Measurements from ENCODE around the gene VIT.

The VIT gene, protein sequence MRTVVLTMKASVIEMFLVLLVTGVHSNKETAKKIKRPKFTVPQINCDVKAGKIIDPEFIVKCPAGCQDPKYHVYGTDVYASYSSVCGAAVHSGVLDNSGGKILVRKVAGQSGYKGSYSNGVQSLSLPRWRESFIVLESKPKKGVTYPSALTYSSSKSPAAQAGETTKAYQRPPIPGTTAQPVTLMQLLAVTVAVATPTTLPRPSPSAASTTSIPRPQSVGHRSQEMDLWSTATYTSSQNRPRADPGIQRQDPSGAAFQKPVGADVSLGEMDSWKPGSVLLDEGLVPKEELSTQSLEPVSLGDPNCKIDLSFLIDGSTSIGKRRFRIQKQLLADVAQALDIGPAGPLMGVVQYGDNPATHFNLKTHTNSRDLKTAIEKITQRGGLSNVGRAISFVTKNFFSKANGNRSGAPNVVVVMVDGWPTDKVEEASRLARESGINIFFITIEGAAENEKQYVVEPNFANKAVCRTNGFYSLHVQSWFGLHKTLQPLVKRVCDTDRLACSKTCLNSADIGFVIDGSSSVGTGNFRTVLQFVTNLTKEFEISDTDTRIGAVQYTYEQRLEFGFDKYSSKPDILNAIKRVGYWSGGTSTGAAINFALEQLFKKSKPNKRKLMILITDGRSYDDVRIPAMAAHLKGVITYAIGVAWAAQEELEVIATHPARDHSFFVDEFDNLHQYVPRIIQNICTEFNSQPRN

DNA sequence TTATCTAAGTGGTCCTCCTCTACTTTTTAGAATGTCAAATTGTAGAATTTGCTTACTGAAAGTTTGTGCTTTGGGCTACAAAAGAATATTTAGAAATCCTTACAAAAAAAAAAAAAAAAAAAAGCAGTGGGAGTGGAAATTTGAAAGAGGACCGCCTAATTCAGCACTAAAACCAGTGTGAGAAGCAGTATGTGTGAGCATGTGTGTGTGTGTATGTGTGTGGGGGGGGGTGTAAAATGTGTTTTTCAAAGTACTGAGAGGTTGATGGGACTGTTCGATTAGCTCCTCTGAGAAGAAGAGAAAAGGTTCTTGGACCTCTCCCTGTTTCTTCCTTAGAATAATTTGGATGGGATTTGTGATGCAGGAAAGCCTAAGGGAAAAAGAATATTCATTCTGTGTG, at the start of gene VIT:
VIT (plus strand) TSS at position 175 of the 400 bp plus-strand sequence. CDS start 19,664 bp downstream, outside the sequence.
- DNase-seq (ENCODE audit: extremely low read depth, low read depth) = peak; percentile 46
- TF ChIP-seq, protein P1, sequence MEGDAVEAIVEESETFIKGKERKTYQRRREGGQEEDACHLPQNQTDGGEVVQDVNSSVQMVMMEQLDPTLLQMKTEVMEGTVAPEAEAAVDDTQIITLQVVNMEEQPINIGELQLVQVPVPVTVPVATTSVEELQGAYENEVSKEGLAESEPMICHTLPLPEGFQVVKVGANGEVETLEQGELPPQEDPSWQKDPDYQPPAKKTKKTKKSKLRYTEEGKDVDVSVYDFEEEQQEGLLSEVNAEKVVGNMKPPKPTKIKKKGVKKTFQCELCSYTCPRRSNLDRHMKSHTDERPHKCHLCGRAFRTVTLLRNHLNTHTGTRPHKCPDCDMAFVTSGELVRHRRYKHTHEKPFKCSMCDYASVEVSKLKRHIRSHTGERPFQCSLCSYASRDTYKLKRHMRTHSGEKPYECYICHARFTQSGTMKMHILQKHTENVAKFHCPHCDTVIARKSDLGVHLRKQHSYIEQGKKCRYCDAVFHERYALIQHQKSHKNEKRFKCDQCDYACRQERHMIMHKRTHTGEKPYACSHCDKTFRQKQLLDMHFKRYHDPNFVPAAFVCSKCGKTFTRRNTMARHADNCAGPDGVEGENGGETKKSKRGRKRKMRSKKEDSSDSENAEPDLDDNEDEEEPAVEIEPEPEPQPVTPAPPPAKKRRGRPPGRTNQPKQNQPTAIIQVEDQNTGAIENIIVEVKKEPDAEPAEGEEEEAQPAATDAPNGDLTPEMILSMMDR (IDR thresholded peaks at IDR 0.05; ENCODE audit: low read depth, low read length) = no peak

DNA sequence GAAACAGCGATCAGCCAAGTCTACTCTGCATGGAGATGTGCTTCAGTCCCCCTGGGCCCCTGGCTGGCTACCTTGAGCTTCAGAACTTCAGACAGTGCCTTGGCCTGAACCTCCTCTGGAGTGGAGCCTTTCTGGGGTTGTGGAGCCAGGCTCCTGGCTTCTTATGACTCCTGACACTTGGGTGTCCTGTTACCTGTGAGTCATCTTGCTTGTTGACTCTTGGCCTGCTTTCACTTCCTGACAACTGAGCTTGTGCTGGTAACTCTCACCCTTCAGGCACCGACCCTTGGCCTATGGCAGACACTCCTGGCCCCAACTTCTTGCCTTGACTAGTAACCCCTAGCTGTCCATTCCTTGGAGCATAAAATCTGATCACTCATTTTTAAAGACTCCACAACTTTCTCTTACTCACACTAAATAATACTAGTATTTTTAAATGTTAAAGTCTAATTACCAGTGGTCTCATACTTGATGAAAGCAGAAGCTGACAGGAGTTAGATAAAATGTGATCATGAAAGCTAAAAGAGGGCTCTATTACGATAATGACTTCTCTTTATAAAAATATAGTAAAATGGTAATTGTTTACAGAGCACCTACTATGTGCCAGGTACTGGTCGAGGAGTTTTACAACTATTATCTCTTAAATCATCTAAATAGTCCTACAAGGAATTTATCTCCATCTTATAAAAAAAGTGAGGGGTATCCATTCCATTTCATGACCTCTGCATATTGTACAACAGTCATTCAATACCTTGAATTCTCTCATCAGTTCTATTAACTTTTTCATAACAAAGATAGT, 46.3 kb upstream of the VIT start:
- DNase-seq (ENCODE audit: extremely low read depth, low read depth) = peak; percentile 24
- TF ChIP-seq, protein P1 (IDR thresholded peaks at IDR 0.05; ENCODE audit: low read depth, low read length) = no peak

DNA sequence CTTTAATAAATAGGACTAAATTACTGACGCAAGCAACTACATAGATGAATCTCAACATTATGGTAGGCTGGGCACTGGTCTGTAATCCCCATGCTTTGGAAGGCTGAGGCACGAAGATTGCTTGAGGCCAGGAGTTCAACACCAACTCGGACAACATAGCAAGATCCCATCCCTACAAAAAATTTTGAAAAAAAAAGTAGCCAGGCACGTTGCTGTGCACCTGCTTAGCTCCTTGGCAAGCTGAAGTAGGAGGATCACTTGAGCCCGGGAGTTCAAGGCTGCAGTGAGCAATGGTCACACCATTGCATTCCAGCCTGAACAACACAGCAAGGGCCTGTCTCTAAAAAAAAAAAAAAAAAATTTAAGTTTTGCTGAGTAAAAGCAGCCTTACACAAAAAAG, 43.4 kb upstream of the VIT start:
- TF ChIP-seq, protein P1 (IDR thresholded peaks at IDR 0.05; ENCODE audit: low read depth, low read length) = no peak
- no peak for DNase-seq (ENCODE audit: extremely low read depth, low read depth)

DNA sequence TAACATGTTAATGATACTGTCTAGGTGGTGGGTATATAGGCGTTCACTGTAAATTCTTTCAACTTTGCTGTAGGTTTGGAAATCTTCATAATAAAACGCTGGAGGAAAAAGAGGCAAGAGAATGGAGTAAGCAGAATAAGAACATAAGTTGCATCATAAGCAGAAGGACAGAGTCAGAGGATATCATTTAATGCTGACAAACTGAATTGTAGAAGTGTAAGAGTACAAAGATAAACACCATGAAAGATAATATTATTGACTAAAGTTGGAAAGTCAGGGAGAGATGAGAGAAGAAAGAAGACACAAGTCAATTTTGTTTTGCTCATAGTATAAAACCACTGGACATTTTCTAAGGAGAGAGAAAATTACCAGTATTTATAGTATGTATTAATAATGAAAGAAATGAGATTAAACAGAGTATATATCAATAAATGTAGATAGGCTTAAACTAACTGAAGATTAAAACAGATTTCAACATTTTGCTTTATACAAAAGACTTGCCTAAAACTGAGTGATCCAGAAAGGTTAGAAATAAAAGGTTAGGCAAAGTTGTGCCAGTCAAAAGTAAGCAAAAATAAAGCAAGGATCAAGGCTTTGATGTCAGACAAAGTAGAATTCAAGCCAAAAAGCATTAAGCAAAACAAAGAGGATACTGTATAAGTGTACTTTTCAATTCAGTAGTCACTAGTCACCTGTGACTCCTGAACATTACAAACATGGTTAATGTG, 42.4 kb upstream of the VIT start:
- DNase-seq (ENCODE audit: extremely low read depth, low read depth) = no peak
- TF ChIP-seq, protein P1 (IDR thresholded peaks at IDR 0.05; ENCODE audit: low read depth, low read length) = no peak

DNA sequence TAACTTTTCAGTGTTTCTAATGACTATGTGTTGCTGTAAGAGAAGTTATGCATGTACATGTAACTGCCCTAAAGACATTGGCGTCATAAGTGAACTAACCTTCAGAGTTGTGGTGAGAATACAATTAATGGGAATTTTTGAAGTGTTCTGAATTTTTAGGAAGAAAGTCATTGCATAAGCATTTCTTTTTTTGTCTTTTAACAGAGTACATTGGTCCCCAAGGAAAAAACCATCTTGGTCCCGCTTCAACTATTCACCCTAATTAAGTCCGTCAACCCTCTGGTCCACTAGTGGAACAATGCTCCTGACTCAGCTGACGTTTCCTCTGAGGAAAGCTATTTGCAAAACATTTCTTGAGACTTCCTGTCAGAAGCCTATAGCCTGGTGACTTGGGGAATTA, 41.1 kb upstream of the VIT start:
- TF ChIP-seq, protein P1 (IDR thresholded peaks at IDR 0.05; ENCODE audit: low read depth, low read length) = no peak
- DNase-seq (ENCODE audit: extremely low read depth, low read depth) = peak; percentile 29

DNA sequence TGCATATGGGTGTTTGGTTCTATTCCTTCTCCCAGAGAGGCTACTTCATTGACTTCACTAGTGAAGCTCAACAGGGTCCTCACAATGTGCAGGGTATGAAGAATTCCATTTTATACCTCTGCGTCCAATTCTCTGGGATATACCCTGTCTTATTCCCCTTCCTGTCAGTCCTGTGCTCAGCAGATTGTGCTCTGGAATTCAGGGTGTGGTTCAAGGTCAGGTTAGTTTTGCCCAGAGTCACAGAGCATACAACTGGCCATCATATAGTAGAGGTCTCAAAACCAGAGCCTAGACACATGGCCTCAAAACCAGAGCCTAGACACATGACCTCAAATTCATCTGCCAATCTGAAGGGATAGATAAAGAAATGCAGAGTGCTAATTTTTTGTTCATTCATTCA, 38.8 kb upstream of the VIT start:
- no peak for DNase-seq (ENCODE audit: extremely low read depth, low read depth)
- TF ChIP-seq, protein P1 (IDR thresholded peaks at IDR 0.05; ENCODE audit: low read depth, low read length) = no peak
